Measurements from ENCODE around the gene MAP1LC3B. TPM values are rescaled to one million over a fixed set of nuclear protein-coding genes. Genes with fewer than 3 reads are reported as not detected.

The MAP1LC3B gene
- total RNA-seq, 1 donor from 2014 or later: 39.1 TPM

DNA sequence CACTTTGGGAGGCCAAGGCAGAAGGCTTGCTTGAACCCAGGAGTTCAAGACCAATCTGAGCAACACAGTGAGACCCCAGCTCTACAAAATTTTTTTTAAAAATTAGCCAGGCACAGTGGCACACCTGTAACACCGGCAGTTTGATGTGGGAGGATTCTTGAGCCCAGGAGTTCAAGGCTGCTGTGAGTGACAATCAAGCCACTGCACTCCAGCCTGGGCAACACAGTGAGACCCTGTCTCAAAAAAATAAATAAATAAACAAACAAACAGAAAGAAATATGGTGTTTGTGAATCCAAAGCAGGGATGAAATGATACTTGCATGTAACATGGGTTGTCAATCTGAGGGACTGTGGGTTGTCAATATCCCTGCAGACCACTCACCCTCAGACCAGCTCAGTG is 25.2 kb upstream of the MAP1LC3B start:
- H3K27ac ChIP-seq: no peak overlapping the region
- no peaks in the 10 kb centered on the region for H3F3A ChIP-seq (ENCODE audit: low read depth)
- H3K27ac Mint-ChIP-seq: no peak overlapping the region
- no peak overlapping the region for H3K4me3 Mint-ChIP-seq
- H3K27me3 Mint-ChIP-seq (ENCODE audit: insufficient read depth, low read depth): peaks cover 5% of the 10 kb centered on the region
- no peak overlapping the region for H2AFZ ChIP-seq (replicated peaks)
- no peak for TF ChIP-seq EZH2 (IDR thresholded peaks at IDR 0.05)
- TF ChIP-seq EZH2phosphoT487 (IDR thresholded peaks at IDR 0.05): no peak
- TF ChIP-seq, protein P1, sequence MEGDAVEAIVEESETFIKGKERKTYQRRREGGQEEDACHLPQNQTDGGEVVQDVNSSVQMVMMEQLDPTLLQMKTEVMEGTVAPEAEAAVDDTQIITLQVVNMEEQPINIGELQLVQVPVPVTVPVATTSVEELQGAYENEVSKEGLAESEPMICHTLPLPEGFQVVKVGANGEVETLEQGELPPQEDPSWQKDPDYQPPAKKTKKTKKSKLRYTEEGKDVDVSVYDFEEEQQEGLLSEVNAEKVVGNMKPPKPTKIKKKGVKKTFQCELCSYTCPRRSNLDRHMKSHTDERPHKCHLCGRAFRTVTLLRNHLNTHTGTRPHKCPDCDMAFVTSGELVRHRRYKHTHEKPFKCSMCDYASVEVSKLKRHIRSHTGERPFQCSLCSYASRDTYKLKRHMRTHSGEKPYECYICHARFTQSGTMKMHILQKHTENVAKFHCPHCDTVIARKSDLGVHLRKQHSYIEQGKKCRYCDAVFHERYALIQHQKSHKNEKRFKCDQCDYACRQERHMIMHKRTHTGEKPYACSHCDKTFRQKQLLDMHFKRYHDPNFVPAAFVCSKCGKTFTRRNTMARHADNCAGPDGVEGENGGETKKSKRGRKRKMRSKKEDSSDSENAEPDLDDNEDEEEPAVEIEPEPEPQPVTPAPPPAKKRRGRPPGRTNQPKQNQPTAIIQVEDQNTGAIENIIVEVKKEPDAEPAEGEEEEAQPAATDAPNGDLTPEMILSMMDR (IDR thresholded peaks at IDR 0.05): no peak
- H3K36me3 Mint-ChIP-seq: peaks cover 4% of the 10 kb centered on the region
- H3K4me2 ChIP-seq: no peak overlapping the region
- no peaks in the 10 kb centered on the region for H3K9me3 Mint-ChIP-seq
- peaks cover 38% of the 10 kb centered on the region for H3K79me2 ChIP-seq (ENCODE audit: low read depth)
- no peak overlapping the region for H3K9ac ChIP-seq
- no peaks in the 10 kb centered on the region for H3K27me3 ChIP-seq
- no peak for DNase-seq (ENCODE audit: low spot score)
- H4K20me1 ChIP-seq (ENCODE audit: low read depth): peaks cover 52% of the 10 kb centered on the region
- H3K36me3 ChIP-seq: no peaks in the 10 kb centered on the region
- peaks cover 20% of the 10 kb centered on the region for H3K4me1 ChIP-seq
- H3K4me3 ChIP-seq: no peak overlapping the region
- H3K9me3 ChIP-seq (ENCODE audit: low read depth): no peaks in the 10 kb centered on the region
- peaks cover 38% of the 10 kb centered on the region for H3K4me1 Mint-ChIP-seq

DNA sequence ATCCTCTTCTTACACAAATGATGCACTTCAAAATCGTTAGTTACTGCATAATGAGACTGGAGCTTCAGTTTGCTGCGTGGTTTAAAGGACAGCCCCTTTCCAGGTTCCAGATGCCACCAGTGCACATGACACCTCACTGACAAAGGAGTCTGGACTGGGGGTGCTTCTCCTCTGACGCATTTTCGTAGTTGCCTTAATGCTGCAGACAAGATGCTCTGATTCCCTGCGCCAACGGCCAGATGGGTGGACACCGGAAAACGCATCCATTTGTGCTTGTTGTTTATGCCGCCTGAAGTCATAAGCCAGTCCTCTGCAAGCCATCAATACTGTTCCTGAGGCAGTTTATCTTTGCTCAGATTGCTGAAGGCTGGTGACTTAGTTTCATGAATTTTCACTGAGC is 24.6 kb upstream of the MAP1LC3B start:
- Histone ChIP-seq H3K9me3 (ENCODE audit: low read depth) (no peaks in the 10 kb centered on the region), H3K4me3 (no peak overlapping the region), H3K4me2 (no peak overlapping the region), H3K9ac (no peak overlapping the region), H3K27me3 (no peaks in the 10 kb centered on the region), H4K20me1 (ENCODE audit: low read depth) (peaks cover 53% of the 10 kb centered on the region), H3K4me1 (peaks cover 20% of the 10 kb centered on the region), H3K27ac (no peak overlapping the region), H3K79me2 (ENCODE audit: low read depth) (peaks cover 38% of the 10 kb centered on the region), H3K36me3 (no peaks in the 10 kb centered on the region), H2AFZ (replicated peaks) (no peak overlapping the region), H3F3A (ENCODE audit: low read depth) (no peaks in the 10 kb centered on the region)
- DNase-seq (ENCODE audit: low spot score): peak; percentile 1
- H3K27ac Mint-ChIP-seq: no peak overlapping the region
- TF ChIP-seq, protein P1 (IDR thresholded peaks at IDR 0.05): no peak
- TF ChIP-seq EZH2phosphoT487 (IDR thresholded peaks at IDR 0.05) (no peak), EZH2 (IDR thresholded peaks at IDR 0.05) (no peak)
- peaks cover 4% of the 10 kb centered on the region for H3K36me3 Mint-ChIP-seq
- peaks cover 38% of the 10 kb centered on the region for H3K4me1 Mint-ChIP-seq
- peaks cover 5% of the 10 kb centered on the region for H3K27me3 Mint-ChIP-seq (ENCODE audit: insufficient read depth, low read depth)
- H3K9me3 Mint-ChIP-seq: no peaks in the 10 kb centered on the region
- no peak overlapping the region for H3K4me3 Mint-ChIP-seq

DNA sequence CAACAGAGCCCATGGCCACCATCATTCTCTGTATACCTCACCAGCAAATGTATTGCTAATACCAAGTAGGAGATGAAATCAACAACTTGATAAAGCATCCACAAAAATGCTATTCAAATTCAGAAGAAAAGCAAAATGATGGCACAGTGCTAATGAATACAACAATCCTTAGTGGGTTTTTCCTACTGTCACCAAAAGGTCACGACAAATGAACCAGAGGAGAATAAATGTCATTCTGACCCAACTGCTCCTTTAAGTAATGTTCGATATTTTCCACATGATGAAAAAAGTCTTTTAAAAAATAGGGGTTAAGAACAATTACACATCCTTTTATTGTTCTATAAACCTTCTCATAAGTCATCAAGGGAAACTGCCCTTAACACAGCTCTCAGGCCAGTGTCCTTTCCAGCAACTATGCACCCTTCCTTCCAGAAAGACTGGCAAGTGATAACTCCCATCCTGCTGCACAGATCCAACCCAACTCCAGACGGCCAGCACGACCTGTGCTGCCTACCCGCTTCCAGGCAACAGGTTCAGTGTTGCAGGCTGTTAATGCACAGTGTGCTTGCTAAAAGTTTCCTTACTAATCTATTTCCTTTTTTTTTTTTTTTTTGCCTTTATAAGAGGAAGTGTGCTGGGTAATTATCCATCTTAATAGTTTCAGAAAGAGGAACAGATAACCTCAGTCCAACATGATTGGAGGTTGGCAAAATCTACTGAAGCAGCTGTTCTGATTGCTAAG is 23.9 kb upstream of the MAP1LC3B start:
- Mint-ChIP-seq H3K4me3 (peak overlapping the region; percentile 46), H3K4me1 (peaks cover 38% of the 10 kb centered on the region), H3K36me3 (peaks cover 4% of the 10 kb centered on the region), H3K9me3 (no peaks in the 10 kb centered on the region), H3K27me3 (ENCODE audit: insufficient read depth, low read depth) (peaks cover 5% of the 10 kb centered on the region), H3K27ac (no peak overlapping the region)
- H3K4me3 ChIP-seq: no peak overlapping the region
- no peak for DNase-seq (ENCODE audit: low spot score)
- H3K27ac ChIP-seq: no peak overlapping the region
- H3F3A ChIP-seq (ENCODE audit: low read depth): no peaks in the 10 kb centered on the region
- H2AFZ ChIP-seq (replicated peaks): no peak overlapping the region
- no peak overlapping the region for H3K4me2 ChIP-seq
- H3K79me2 ChIP-seq (ENCODE audit: low read depth): peaks cover 38% of the 10 kb centered on the region
- H4K20me1 ChIP-seq (ENCODE audit: low read depth): peaks cover 53% of the 10 kb centered on the region
- no peaks in the 10 kb centered on the region for H3K27me3 ChIP-seq
- H3K36me3 ChIP-seq: no peaks in the 10 kb centered on the region
- H3K9ac ChIP-seq: no peak overlapping the region
- H3K9me3 ChIP-seq (ENCODE audit: low read depth): no peaks in the 10 kb centered on the region
- TF ChIP-seq EZH2phosphoT487 (IDR thresholded peaks at IDR 0.05): no peak
- TF ChIP-seq, protein P1 (IDR thresholded peaks at IDR 0.05): no peak
- TF ChIP-seq EZH2 (IDR thresholded peaks at IDR 0.05): no peak
- H3K4me1 ChIP-seq: peaks cover 20% of the 10 kb centered on the region
